Parathyroid adenoma (tissue), 2 donors: ENCODE measurements around the gene PRKD3.
A peak's percentile ranks its signal among the peaks of the same experiment; 100 is the strongest.

ENCODE experiments used
- H2AFZ ChIP-seq: fragments of 300-600 bp; sonication (generic); one replicate; pipeline ENCODE4 v1.7.0; 2017; ENCODE audit warnings: antibody characterized with exemption, mild to moderate bottlenecking
- H3K27ac ChIP-seq: fragments of 300-600 bp; sonication (generic); one replicate; pipeline ENCODE4 v1.7.0; 2017
- H3K27me3 ChIP-seq: fragments of 300-600 bp; sonication (generic); one replicate; pipeline ENCODE4 v1.7.0; 2017; ENCODE audit warnings: low read length; ENCODE audit not compliant: control insufficient read depth, insufficient read depth
- H3K36me3 ChIP-seq: fragments of 300-600 bp; sonication (generic); one replicate; pipeline ENCODE4 v1.7.0; 2017; ENCODE audit warnings: low read length; ENCODE audit not compliant: control insufficient read depth, insufficient read depth
- H3K4me1 ChIP-seq: fragments of 300-600 bp; sonication (generic); one replicate; pipeline ENCODE4 v1.7.0; 2017; ENCODE audit warnings: control low read depth
- H3K4me2 ChIP-seq: fragments of 300-600 bp; sonication (generic); one replicate; pipeline ENCODE4 v1.7.0; 2017; ENCODE audit warnings: low read length
- H3K4me3 ChIP-seq: fragments of 300-600 bp; sonication (generic); one replicate; pipeline ENCODE4 v1.7.0; 2017; ENCODE audit warnings: low read depth, low read length
- H3K79me2 ChIP-seq: fragments of 300-600 bp; sonication (generic); one replicate; pipeline ENCODE4 v1.7.0; 2017; ENCODE audit warnings: control low read depth
- H3K9ac ChIP-seq: fragments of 300-600 bp; sonication (generic); one replicate; pipeline ENCODE4 v1.7.0; 2017; ENCODE audit warnings: mild to moderate bottlenecking
- H3K9me3 ChIP-seq: fragments of 300-600 bp; sonication (generic); one replicate; pipeline ENCODE4 v1.7.0; 2017; ENCODE audit warnings: low read length; ENCODE audit not compliant: control insufficient read depth
- CTCF ChIP-seq: fragments of 300-600 bp; sonication (generic); IDR thresholded peaks from one replicate; pipeline ENCODE4 v1.7.0; 2017; ENCODE audit warnings: antibody characterized with exemption, mild to moderate bottlenecking
- donor health status: primary hyperparathyroidism.

Gene PRKD3

GRCh38 chr2:37330681-37331080 lies 6.0 kb upstream of the PRKD3 start:
- H3K27me3 ChIP-seq: no peaks in the 10 kb centered on the region

GRCh38 chr2:37326866-37327634 lies 2.4 kb upstream of the PRKD3 start:
- Histone ChIP-seq H3K4me2 (no peak overlapping the region), H3K4me3 (no peak overlapping the region), H3K27ac (no peak overlapping the region), H2AFZ (peak overlapping the region; percentile 7), H3K9ac (no peak overlapping the region), H3K36me3 (no peaks in the 10 kb centered on the region), H3K9me3 (no peaks in the 10 kb centered on the region), H3K27me3 (no peaks in the 10 kb centered on the region), H3K4me1 (no peaks in the 10 kb centered on the region), H3K79me2 (no peaks in the 10 kb centered on the region)
- no peak for TF ChIP-seq CTCF

More at GRCh38 chr2:37330681-37331080, 6.0 kb upstream of the PRKD3 start:
- Histone ChIP-seq H2AFZ (no peak overlapping the region), H3K27ac (no peak overlapping the region), H3K36me3 (no peaks in the 10 kb centered on the region), H3K79me2 (no peaks in the 10 kb centered on the region), H3K9ac (no peak overlapping the region), H3K4me1 (no peaks in the 10 kb centered on the region), H3K4me3 (no peak overlapping the region), H3K9me3 (no peaks in the 10 kb centered on the region), H3K4me2 (no peak overlapping the region)
- no peak for TF ChIP-seq CTCF

GRCh38 chr2:37326285-37326684 lies 1.7 kb upstream of the PRKD3 start:
- Histone ChIP-seq H3K9ac (no peak overlapping the region), H3K4me1 (peaks cover 3% of the 10 kb centered on the region), H3K79me2 (no peaks in the 10 kb centered on the region), H3K36me3 (no peaks in the 10 kb centered on the region), H3K9me3 (no peaks in the 10 kb centered on the region), H3K4me2 (peak overlapping the region; percentile 28), H2AFZ (peak overlapping the region; percentile 7), H3K27ac (no peak overlapping the region), H3K4me3 (no peak overlapping the region), H3K27me3 (no peaks in the 10 kb centered on the region)
- no peak for TF ChIP-seq CTCF

- Histone ChIP-seq H3K27me3 (no peaks in the 10 kb centered on the region), H3K36me3 (no peaks in the 10 kb centered on the region), H3K9me3 (no peaks in the 10 kb centered on the region), H3K4me1 (peaks cover 3% of the 10 kb centered on the region), H3K27ac (peak overlapping the region; percentile 29), H2AFZ (peak overlapping the region; percentile 96), H3K9ac (no peak overlapping the region), H3K4me3 (peak overlapping the region; percentile 70), H3K4me2 (peak overlapping the region; percentile 57), H3K79me2 (no peaks in the 10 kb centered on the region)
- no peak for TF ChIP-seq CTCF
These were observed 1.0 kb upstream of the PRKD3 start for GRCh38 chr2:37325625-37326071.

- Histone ChIP-seq H3K4me1 (peaks cover 3% of the 10 kb centered on the region), H3K27ac (no peak overlapping the region), H3K9me3 (no peaks in the 10 kb centered on the region), H3K27me3 (no peaks in the 10 kb centered on the region), H3K9ac (no peak overlapping the region), H3K4me3 (no peak overlapping the region), H3K79me2 (no peaks in the 10 kb centered on the region), H3K36me3 (no peaks in the 10 kb centered on the region), H3K4me2 (no peak overlapping the region), H2AFZ (peak overlapping the region; percentile 80)
- TF ChIP-seq CTCF: no peak
These were observed 172 bp downstream of the PRKD3 start for GRCh38 chr2:37324536-37324785.
